Measurements from ENCODE around the gene MESP2.

Gene MESP2

GRCh38 chr15:89799011-89799911 is 23.1 kb downstream of the MESP2 start:
- DNase-seq (ENCODE audit: low read depth in 2 of 2), result no peak
- no peak for TF ChIP-seq CTCF (IDR thresholded peaks at IDR 0.05; ENCODE audit: low read depth, low read length)
- no peak overlapping the region for H3K4me3 ChIP-seq (replicated peaks in 1 of 2; ENCODE audit: low read depth in 2 of 2, low read length in 2 of 2)

GRCh38 chr15:89799918-89800498 is 23.9 kb downstream of the MESP2 start:
- no peak for TF ChIP-seq CTCF (IDR thresholded peaks at IDR 0.05; ENCODE audit: low read depth, low read length)
- no peak for DNase-seq (ENCODE audit: low read depth in 2 of 2)
- H3K4me3 ChIP-seq (replicated peaks in 1 of 2; ENCODE audit: low read depth in 2 of 2, low read length in 2 of 2), result no peak overlapping the region

GRCh38 chr15:89801471-89802195 is 25.5 kb downstream of the MESP2 start:
- no peak overlapping the region for H3K4me3 ChIP-seq (replicated peaks in 1 of 2; ENCODE audit: low read depth in 2 of 2, low read length in 2 of 2)
- no peak for DNase-seq (ENCODE audit: low read depth in 2 of 2)
- TF ChIP-seq CTCF (IDR thresholded peaks at IDR 0.05; ENCODE audit: low read depth, low read length), result no peak

- H3K4me3 ChIP-seq (replicated peaks in 1 of 2; ENCODE audit: low read depth in 2 of 2, low read length in 2 of 2), result no peak overlapping the region
- no peak for TF ChIP-seq CTCF (IDR thresholded peaks at IDR 0.05; ENCODE audit: low read depth, low read length)
- no peak for DNase-seq (ENCODE audit: low read depth in 2 of 2)
Measured at GRCh38 chr15:89802231-89802928, 26.2 kb downstream of the MESP2 start.

GRCh38 chr15:89802986-89803824 is 27.1 kb downstream of the MESP2 start:
- H3K4me3 ChIP-seq (replicated peaks in 1 of 2; ENCODE audit: low read depth in 2 of 2, low read length in 2 of 2), result no peak overlapping the region
- no peak for TF ChIP-seq CTCF (IDR thresholded peaks at IDR 0.05; ENCODE audit: low read depth, low read length)
- no peak for DNase-seq (ENCODE audit: low read depth in 2 of 2)

Data from cardiac fibroblast (primary cell).